Hepatocyte (in vitro differentiated cells): ENCODE results near the gene DEPDC5.

ENCODE experiments used
- EZH2phosphoT487 ChIP-seq: fragments of 200-600 bp; sonication (generic); IDR thresholded peaks from one replicate; pipeline ENCODE4 v1.6.1; 2018; ENCODE audit warnings: antibody characterized with exemption, mild to moderate bottlenecking, low read depth, moderate library complexity; ENCODE audit not compliant: unreplicated experiment, severe bottlenecking
- TF ChIP-seq, protein P1 (sequence below): fragments of 200-600 bp; sonication (generic); IDR thresholded peaks from 2 replicates; pipeline ENCODE4 v1.5.1; 2016; ENCODE audit warnings: antibody characterized with exemption, mild to moderate bottlenecking; ENCODE audit not compliant: poor library complexity

DNA sequence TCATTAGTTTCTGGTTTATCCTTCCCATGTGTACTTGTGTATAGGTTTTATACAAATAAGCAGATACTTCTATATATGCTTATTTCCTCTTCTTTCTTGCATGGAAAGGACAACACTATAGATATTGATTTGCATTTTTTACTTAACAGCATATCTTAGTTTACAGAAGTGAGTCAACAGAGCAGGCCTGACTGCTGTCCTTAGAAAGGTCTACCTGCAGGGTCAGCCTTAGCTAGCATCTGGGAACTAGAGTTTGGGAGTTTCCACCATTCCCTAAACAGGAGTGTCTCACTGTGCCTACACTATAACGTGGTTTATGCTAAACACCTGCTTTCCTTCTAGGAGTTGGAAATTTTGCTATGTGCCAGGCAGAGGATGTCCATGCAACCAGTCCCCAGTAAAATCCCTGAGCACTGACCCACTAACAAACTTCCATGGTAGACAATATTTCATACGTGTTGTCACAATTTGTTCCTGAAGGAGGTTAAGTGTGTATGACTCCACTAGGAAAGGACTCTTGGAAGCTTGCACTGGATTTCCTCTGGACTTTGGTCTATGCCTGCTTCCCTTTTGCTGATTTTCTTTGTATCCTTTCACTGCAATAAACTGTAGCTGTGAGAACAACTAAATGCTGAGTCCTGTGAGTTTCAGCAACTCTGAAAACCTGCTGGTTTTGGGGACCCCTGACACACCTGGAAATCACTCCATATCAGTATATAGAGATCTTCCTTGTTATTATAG lies 21.6 kb upstream of the DEPDC5 start:
- TF ChIP-seq, protein P1, sequence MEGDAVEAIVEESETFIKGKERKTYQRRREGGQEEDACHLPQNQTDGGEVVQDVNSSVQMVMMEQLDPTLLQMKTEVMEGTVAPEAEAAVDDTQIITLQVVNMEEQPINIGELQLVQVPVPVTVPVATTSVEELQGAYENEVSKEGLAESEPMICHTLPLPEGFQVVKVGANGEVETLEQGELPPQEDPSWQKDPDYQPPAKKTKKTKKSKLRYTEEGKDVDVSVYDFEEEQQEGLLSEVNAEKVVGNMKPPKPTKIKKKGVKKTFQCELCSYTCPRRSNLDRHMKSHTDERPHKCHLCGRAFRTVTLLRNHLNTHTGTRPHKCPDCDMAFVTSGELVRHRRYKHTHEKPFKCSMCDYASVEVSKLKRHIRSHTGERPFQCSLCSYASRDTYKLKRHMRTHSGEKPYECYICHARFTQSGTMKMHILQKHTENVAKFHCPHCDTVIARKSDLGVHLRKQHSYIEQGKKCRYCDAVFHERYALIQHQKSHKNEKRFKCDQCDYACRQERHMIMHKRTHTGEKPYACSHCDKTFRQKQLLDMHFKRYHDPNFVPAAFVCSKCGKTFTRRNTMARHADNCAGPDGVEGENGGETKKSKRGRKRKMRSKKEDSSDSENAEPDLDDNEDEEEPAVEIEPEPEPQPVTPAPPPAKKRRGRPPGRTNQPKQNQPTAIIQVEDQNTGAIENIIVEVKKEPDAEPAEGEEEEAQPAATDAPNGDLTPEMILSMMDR, result no peak
- TF ChIP-seq EZH2phosphoT487, result no peak
